Activated CD4-positive, alpha-beta memory T cell treated with anti-CD3 and anti-CD28 coated beads, Interleukin-2, amount 10 ng/mL, durations not matched to agents 7 days and 5 days (primary cell): ENCODE results near the gene ABCC12. TPM values are rescaled to one million over a fixed set of nuclear protein-coding genes. Genes with fewer than 3 reads are reported as not detected.

Experiments used
- CTCF ChIA-PET: fragments of 350-600 bp; sonication (Branson Sonifier 250); formaldehyde crosslinking; loops from one replicate; lab custom pipeline; 2021; ENCODE audit warnings: antibody characterized with exemption, inconsistent platforms; lab: Charles Lee
- POLR2A ChIA-PET: fragments of 350-600 bp; sonication (Branson Sonifier 250); formaldehyde crosslinking; loops from one replicate; lab custom pipeline; 2021; ENCODE audit warnings: antibody characterized with exemption; lab: Charles Lee
- DNase-seq: peaks from one replicate; pipeline ENCODE4 v3.0.0-alpha.2; 2020
- H3K27ac Mint-ChIP-seq: one replicate; pipeline ENCODE4 v1.8.0; 2021; ENCODE audit warnings: mild to moderate bottlenecking, mixed read lengths
- H3K27me3 Mint-ChIP-seq: one replicate; pipeline ENCODE4 v1.8.0; 2021; ENCODE audit warnings: mixed read lengths
- H3K36me3 Mint-ChIP-seq: one replicate; pipeline ENCODE4 v1.8.0; 2021; ENCODE audit warnings: low read depth, mixed read lengths
- H3K4me1 Mint-ChIP-seq: one replicate; pipeline ENCODE4 v1.8.0; 2021; ENCODE audit warnings: mixed read lengths
- H3K4me3 Mint-ChIP-seq: one replicate; pipeline ENCODE4 v1.8.0; 2021; ENCODE audit warnings: mild to moderate bottlenecking, mixed read lengths
- H3K9me3 Mint-ChIP-seq: one replicate; pipeline ENCODE4 v1.8.0; 2021; ENCODE audit warnings: mixed read lengths
- total RNA-seq, 2 experiments: library from RNA; stranded (reverse); gene quantifications; one replicate each; pipeline ENCODE4 v1.2.3, GENCODE V29; 2021

ABCC12 gene
- not detected for total RNA-seq

DNA sequence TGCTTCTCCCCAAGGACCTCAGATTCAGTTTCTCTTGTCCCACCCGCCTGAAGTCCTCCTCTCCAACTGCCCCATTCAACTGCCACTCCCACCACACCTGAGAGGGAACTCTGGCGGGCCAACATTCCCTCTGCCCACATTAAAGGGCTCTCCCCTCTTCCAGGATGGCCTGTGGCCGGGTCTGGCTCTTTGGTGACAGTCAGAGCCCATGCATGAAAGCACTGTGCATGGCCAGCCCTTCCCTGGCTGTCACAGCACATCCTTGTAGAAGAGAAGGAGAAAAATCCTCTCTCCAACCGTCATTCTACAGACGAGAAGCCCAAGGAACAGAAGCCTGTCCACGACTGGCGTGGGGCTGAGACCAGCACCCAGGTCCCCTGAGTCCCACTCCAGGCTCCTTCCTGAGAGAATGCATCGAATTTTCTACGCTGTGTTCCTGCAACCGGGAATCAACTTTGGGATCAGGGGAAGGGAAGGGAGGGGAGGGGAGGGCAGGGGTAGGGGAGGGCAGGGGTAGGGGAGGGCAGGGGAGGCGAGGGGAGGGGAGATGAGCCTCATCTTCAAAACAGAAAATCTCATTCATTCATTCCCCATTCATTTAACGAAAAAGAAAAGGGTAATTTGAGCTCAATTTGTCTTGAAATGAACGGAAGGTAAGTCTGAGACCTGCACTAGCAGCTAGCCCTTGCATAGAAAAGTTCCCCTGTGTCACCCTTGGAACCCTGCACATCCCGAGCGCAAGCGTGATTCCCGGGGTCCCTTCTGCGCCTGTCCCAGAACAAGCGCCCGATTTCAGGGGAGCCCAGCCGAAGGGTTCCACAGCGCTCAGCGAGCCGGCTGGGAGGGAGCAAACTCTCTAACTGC lies at the start of gene ABCC12:
Gene ABCC12 (minus strand): TSS at position 68 of the 864 bp plus-strand sequence. CDS start 9,569 bp downstream, outside the sequence.
- POLR2A ChIA-PET = no interaction called here
- no peaks in the 10 kb centered on the region for H3K36me3 Mint-ChIP-seq
- no peak within 1 kb of the TSS for H3K27ac Mint-ChIP-seq
- peaks cover 25% of the 10 kb centered on the region for H3K27me3 Mint-ChIP-seq
- no peak for DNase-seq
- no peak within 1 kb of the TSS for H3K4me3 Mint-ChIP-seq
- H3K9me3 Mint-ChIP-seq = no peaks in the 10 kb centered on the region
- peaks cover 17% of the 10 kb centered on the region for H3K4me1 Mint-ChIP-seq
- CTCF ChIA-PET = interaction anchor here (0.6 to 1.6 kb wide), 6 partner anchors 8 to 1119 kb away, joined by 3 to 5 read pairs (median 3); no protein-coding TSS in a partner anchor

DNA sequence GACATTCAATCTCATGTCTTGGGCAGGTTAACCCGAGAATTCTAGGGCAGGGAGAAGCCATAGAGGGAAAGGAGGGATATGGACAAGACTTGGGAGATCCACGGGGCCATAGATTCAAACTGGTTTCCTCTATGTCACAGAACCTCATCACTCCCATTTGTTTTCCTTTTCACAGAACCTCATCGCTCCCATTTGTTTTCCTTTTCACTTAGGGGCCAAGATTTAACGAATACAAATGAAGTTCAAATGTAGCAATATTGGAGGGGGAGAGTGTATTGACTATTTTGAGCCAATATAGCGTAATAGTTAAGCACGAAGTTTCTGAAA lies 49.0 kb upstream of the ABCC12 start:
- ChIA-PET POLR2A (no interaction called here), CTCF (no interaction called here)
- Mint-ChIP-seq H3K4me3 (no peak overlapping the region), H3K4me1 (peaks cover 4% of the 10 kb centered on the region), H3K9me3 (no peaks in the 10 kb centered on the region), H3K27ac (no peak overlapping the region), H3K27me3 (peaks cover 4% of the 10 kb centered on the region), H3K36me3 (no peaks in the 10 kb centered on the region)
- no peak for DNase-seq

DNA sequence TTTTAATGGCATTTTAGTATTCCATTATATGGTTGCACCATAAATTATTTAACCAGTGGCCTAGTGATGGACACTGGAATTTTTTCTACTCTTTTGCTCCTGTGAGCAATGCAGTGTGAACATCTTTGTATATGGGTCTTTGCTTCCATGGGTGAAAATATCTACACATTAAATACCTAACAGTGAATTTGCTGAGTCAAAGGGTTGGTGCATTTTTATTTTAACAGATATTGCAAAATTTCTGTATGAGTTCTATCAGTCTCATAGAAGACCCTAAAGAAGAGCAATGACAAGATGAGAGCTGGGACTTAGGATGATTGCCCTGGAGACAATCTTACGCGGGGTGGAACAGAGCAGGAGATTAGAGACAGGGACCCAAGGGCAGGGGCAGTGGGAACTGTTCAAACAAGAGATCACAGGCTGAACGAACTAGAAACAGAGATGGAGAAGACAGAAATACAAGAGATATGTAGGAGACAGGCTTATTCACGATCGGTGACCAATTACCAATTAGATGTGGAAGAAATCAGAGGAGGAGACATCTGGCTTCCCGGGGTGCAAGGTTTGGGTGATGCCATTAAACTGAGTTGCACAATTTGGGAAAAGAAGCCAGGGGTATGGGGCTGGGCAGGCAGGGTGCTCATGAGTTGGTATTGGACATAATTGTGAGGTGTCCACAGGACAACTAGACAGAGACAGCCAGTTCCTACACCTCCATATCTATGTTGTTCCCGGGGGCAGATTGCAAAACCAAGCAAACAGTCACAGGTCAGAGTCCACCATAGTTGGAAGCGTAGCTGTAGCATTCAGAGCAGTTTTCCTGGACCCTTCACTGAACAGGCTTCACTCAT lies 48.4 kb upstream of the ABCC12 start:
- DNase-seq = no peak
- ChIA-PET CTCF (no interaction called here), POLR2A (no interaction called here)
- no peaks in the 10 kb centered on the region for H3K36me3 Mint-ChIP-seq
- H3K27me3 Mint-ChIP-seq = peaks cover 4% of the 10 kb centered on the region
- no peak overlapping the region for H3K4me3 Mint-ChIP-seq
- H3K9me3 Mint-ChIP-seq = no peaks in the 10 kb centered on the region
- peaks cover 4% of the 10 kb centered on the region for H3K4me1 Mint-ChIP-seq
- H3K27ac Mint-ChIP-seq = no peak overlapping the region

DNA sequence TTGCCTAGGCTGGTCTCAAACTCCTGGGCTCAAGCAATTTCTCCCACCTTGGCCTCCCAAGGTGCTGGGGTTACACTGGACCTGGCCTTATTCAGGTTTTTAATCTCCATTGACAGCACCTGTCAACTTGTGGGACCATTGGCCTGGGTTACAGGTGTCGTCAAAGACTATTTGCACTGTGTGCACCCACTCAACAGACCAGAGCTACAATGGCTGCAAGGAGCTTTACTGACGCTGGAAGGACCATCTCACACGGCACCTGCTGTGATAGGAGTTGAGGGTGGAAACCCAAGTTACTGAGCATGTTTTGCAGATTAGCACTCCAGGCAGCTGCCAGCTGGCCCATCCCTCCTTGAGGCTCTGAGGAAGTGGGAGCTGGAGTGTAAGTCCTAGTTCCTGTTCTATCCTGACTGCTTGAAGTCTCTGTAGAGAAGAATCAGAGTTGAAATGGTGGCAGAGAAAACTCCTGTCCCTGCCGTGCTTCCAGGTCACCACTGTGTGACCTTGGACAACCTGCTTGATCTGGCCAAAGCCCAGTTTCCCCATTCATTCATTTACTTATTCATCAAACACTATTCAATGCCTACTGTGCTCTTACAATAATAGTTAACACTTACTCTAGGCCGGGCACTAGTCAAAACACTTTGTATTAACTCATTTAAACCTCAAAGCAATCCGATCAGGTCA lies 45.9 kb upstream of the ABCC12 start:
- H3K27ac Mint-ChIP-seq = no peak overlapping the region
- no peaks in the 10 kb centered on the region for H3K9me3 Mint-ChIP-seq
- DNase-seq = no peak
- peaks cover 2% of the 10 kb centered on the region for H3K4me1 Mint-ChIP-seq
- H3K4me3 Mint-ChIP-seq = no peak overlapping the region
- POLR2A ChIA-PET = no interaction called here
- no peaks in the 10 kb centered on the region for H3K36me3 Mint-ChIP-seq
- H3K27me3 Mint-ChIP-seq = peaks cover 10% of the 10 kb centered on the region
- CTCF ChIA-PET = no interaction called here

DNA sequence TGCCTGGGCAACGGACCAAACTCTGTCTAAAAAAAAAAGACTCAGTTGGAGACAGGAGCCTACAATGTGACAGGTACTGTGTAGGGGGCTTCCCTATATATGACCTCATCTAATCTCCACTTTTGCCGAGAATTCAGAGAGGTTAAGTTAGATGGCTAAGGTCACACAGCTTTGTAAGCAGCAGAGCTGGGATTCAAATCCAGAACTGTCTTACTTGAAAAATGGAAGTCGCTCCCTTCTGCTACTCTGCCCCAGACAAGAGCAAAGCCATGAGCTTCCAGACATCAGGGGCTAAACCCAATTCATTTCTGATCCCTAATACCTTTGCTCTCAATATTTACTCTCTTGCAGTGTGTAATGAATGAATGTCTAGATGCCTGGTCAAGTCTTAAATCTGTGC lies 41.5 kb upstream of the ABCC12 start:
- peaks cover 16% of the 10 kb centered on the region for H3K27me3 Mint-ChIP-seq
- ChIA-PET POLR2A (no interaction called here), CTCF (no interaction called here)
- DNase-seq = no peak
- no peak overlapping the region for H3K27ac Mint-ChIP-seq
- no peaks in the 10 kb centered on the region for H3K36me3 Mint-ChIP-seq
- H3K4me3 Mint-ChIP-seq = no peak overlapping the region
- no peaks in the 10 kb centered on the region for H3K9me3 Mint-ChIP-seq
- no peaks in the 10 kb centered on the region for H3K4me1 Mint-ChIP-seq

DNA sequence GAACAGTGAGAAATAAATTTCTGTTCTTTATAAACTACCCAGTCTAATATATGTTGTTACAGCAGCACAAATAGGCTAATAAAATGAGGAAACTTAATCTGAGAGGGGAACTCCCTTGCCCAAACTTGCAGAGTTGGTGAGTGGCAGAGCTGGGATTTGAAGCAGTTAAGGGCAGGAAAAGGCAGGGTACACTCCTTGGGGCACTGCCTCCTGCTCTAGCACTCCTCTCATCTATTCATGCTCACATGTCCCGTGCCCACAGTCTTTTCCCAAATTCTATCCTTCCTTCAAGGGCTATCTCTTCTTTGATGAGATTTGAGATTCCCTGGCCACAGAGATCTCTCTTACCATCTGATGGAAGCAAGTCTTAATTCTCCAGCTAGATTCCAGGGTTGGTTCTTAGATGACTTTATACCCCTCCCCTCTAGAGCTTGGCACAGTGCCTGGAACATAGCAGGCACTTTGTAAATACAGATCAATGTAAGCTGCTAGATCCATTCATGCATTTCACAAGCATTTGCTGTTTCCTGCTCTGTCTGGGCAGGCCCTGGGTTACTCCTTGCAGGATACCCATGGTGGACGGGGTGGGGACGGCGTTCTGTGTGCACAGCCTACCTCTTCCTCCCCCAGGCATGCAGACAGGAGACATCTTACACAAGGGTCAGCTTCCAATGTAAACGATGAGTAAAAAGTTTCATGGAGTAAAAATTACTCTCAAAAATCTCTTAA lies 39.2 kb upstream of the ABCC12 start:
- CTCF ChIA-PET = no interaction called here
- no peak for DNase-seq
- POLR2A ChIA-PET = no interaction called here
- H3K27me3 Mint-ChIP-seq = peaks cover 14% of the 10 kb centered on the region
- peaks cover 1% of the 10 kb centered on the region for H3K4me1 Mint-ChIP-seq
- H3K27ac Mint-ChIP-seq = no peak overlapping the region
- no peaks in the 10 kb centered on the region for H3K9me3 Mint-ChIP-seq
- no peak overlapping the region for H3K4me3 Mint-ChIP-seq
- no peaks in the 10 kb centered on the region for H3K36me3 Mint-ChIP-seq

DNA sequence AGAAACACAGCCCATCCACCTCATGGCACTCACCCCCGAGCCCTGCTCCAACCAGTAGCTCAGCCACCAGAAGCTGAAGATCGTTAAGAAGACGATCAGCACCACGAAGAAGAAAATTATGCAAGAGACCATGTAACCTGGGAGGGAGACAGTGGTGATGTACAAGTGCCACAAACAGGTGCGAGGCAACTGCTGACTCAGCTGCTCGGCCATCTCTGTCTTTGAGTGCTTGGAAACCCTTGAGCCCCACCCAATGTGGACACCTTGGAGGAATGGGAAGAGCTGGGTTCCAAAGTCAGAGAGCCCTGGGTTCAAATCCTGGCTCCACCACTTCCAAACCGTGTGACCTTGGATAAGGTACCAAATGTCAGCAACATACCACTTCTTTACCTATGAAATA lies 38.1 kb upstream of the ABCC12 start:
- H3K9me3 Mint-ChIP-seq = no peaks in the 10 kb centered on the region
- ChIA-PET POLR2A (no interaction called here), CTCF (no interaction called here)
- no peak for DNase-seq
- peaks cover 8% of the 10 kb centered on the region for H3K4me1 Mint-ChIP-seq
- H3K36me3 Mint-ChIP-seq = no peaks in the 10 kb centered on the region
- peaks cover 12% of the 10 kb centered on the region for H3K27me3 Mint-ChIP-seq
- no peak overlapping the region for H3K27ac Mint-ChIP-seq
- no peak overlapping the region for H3K4me3 Mint-ChIP-seq

DNA sequence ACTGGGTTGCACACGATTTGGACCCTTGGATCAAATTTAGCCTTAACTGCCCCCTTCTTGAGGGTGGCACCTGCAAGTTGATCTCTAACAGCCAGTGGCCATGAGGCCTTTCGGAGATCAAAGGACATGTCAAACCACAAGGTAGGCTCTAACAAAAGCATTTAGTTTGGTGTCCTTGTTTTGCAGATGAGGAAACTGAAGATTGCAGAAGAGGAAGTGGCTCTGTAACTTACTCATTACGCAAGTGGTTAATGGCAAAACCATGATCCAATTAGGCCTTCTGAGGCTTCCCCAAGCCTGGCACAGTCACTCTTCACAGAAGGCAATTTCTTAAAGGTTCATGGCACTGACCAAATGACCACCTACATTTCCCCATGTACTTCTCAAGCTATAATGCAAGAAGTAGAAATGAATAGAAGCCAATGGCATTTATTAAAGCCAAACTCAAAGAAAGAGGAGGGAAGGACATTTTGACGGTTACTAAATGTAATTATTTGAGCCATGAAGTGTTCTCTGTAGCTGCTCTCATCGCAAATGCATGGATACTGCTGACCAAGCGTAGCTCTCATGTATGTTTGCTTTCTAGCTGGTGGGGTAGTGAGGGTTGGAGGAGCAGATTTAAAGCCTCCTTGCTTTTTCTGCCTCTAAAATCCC lies 32.8 kb upstream of the ABCC12 start:
- Mint-ChIP-seq H3K36me3 (no peaks in the 10 kb centered on the region), H3K9me3 (no peaks in the 10 kb centered on the region), H3K27me3 (peaks cover 9% of the 10 kb centered on the region), H3K27ac (no peak overlapping the region), H3K4me3 (no peak overlapping the region), H3K4me1 (peaks cover 20% of the 10 kb centered on the region)
- ChIA-PET POLR2A (no interaction called here), CTCF (interaction anchor here (1.2 kb wide), 2 partner anchors 43 to 442 kb away, joined by 3 to 4 read pairs; no protein-coding TSS in a partner anchor)
- DNase-seq = no peak

DNA sequence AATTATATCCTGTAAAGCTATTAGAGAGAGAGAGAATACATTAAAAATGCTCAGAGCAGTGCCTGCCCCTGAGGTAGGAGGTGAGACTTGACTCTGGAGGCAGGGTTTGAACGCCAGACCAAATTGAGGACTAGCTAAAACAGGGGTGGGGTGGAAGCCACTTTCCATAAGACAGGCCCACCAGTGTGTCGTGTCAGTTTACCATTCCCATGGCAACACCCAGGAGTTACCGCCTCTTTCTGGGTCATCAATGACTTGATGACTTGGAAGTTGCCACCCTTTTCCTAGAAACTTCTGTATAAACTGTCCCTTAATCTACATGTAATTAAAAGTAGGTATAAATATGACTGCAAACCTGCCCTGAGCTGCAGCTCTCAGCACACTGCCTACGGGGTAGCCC lies 32.0 kb upstream of the ABCC12 start:
- H3K4me1 Mint-ChIP-seq = peaks cover 20% of the 10 kb centered on the region
- H3K27me3 Mint-ChIP-seq = peaks cover 9% of the 10 kb centered on the region
- DNase-seq = no peak
- ChIA-PET POLR2A (no interaction called here), CTCF (interaction anchor here (1.2 kb wide), 1 partner anchor 442 kb away, joined by 3 read pairs; no protein-coding TSS in a partner anchor)
- no peaks in the 10 kb centered on the region for H3K9me3 Mint-ChIP-seq
- H3K4me3 Mint-ChIP-seq = no peak overlapping the region
- H3K36me3 Mint-ChIP-seq = no peaks in the 10 kb centered on the region
- H3K27ac Mint-ChIP-seq = no peak overlapping the region

DNA sequence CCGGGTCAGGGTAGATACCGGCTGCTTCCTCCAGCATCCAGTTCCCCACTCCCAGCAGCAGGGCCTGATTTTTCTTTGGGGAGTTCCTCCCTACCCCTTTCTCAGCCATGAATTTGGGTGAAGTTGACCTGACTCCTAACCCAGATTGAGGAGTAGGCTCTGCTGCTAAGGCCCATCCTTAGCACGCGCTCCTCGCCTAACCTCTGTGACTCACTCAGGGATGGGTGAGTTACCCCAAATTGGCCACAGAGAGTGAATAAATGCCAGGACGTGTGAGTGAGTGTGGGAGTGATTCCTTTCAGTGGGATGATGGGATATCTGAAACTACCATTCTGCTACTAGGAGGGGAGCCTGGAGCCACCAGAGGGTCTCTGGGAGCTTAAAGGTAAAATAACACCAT lies 28.9 kb upstream of the ABCC12 start:
- Mint-ChIP-seq H3K27ac (no peak overlapping the region), H3K9me3 (no peaks in the 10 kb centered on the region), H3K36me3 (no peaks in the 10 kb centered on the region), H3K4me1 (peaks cover 17% of the 10 kb centered on the region), H3K4me3 (no peak overlapping the region), H3K27me3 (peaks cover 9% of the 10 kb centered on the region)
- DNase-seq = no peak
- ChIA-PET CTCF (no interaction called here), POLR2A (no interaction called here)

DNA sequence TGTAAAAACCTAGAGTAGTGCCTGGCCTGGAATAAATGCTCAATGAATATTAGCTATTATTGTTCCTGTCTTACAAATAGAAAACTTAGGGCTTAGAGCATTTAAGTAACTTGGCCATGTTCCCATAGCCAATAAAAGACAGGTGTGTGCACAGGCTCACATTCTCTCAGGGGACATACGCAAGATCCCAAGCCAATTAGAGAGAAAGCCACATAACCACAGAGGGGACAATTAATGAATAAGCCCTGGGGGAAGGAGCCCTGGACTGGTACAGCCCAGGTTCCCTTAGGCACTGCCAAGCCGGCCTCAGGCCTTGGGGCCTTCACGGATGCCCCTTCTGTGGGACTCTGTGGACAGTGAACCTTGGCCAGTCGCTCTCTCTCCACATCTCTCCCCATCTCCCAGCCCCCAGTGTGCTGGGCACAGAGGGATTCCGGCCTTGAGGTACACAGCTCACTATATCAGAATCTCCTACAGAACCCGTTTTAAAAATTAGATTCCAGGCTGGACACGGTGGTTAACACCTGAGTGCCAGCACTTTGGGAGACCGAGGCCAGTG lies 27.3 kb upstream of the ABCC12 start:
- ChIA-PET CTCF (interaction anchor here (0.6 to 1.5 kb wide), 2 partner anchors 9 to 1109 kb away, joined by 3 to 4 read pairs; no protein-coding TSS in a partner anchor), POLR2A (no interaction called here)
- Mint-ChIP-seq H3K9me3 (no peaks in the 10 kb centered on the region), H3K4me1 (peaks cover 4% of the 10 kb centered on the region), H3K27me3 (peaks cover 10% of the 10 kb centered on the region), H3K27ac (no peak overlapping the region), H3K4me3 (no peak overlapping the region), H3K36me3 (no peaks in the 10 kb centered on the region)
- no peak for DNase-seq
